ENCODE measurements around the gene SFXN3.

The SFXN3 gene
- total RNA-seq, result 51.7 to 67.3 (median 66.1) reads per million in 3 donors

GRCh38 chr10:101031128-101031795, at the start of gene SFXN3, which contains the start of gene PDZD7:
SFXN3 (plus strand) TSS chr10:101031234; CDS start chr10:101034695, 3,461 bp downstream.
PDZD7 (minus strand) TSS chr10:101031129; CDS start chr10:101030219, 910 bp downstream.
- H3K4me1 ChIP-seq (ENCODE audit: control insufficient read depth, insufficient read depth, low read length, poor library complexity, severe bottlenecking), result peaks cover 18% of the 10 kb centered on the region
- no peaks in the 10 kb centered on the region for H3K27me3 ChIP-seq (replicated peaks; ENCODE audit: control insufficient read depth, insufficient read depth, low read length, poor library complexity, severe bottlenecking)

GRCh38 chr10:100982916-100983830, 47.9 kb upstream of the SFXN3 start:
- Histone ChIP-seq H3K27ac (ENCODE audit: insufficient read depth, low read length, poor library complexity, severe bottlenecking) (no peak overlapping the region), H3K27me3 (replicated peaks; ENCODE audit: control insufficient read depth, insufficient read depth, low read length, poor library complexity, severe bottlenecking) (no peaks in the 10 kb centered on the region), H3K9me3 (ENCODE audit: control insufficient read depth, low read length) (no peaks in the 10 kb centered on the region), H3K4me3 (ENCODE audit: insufficient read depth, low read depth, low read length, poor library complexity, severe bottlenecking) (no peak overlapping the region), H3K4me1 (ENCODE audit: control insufficient read depth, insufficient read depth, low read length, poor library complexity, severe bottlenecking) (peaks cover 15% of the 10 kb centered on the region), H3K36me3 (ENCODE audit: control insufficient read depth, insufficient read depth, low read length) (peaks cover 28% of the 10 kb centered on the region)
- DNase-seq, result no peak

More at GRCh38 chr10:101031128-101031795, at the start of gene SFXN3, which contains the start of gene PDZD7:
- peak; percentile 83 to 92 (median 92) for DNase-seq
- Histone ChIP-seq H3K9me3 (ENCODE audit: control insufficient read depth, low read length) (no peaks in the 10 kb centered on the region), H3K36me3 (ENCODE audit: control insufficient read depth, insufficient read depth, low read length) (peaks cover 18% of the 10 kb centered on the region), H3K4me3 (ENCODE audit: insufficient read depth, low read depth, low read length, poor library complexity, severe bottlenecking) (peak within 1 kb of the TSS; percentile 82), H3K27ac (ENCODE audit: insufficient read depth, low read length, poor library complexity, severe bottlenecking) (peak within 1 kb of the TSS; percentile 92)

- no peak overlapping the region for H3K27ac ChIP-seq (ENCODE audit: insufficient read depth, low read length, poor library complexity, severe bottlenecking)
- no peak for DNase-seq
- H3K4me3 ChIP-seq (ENCODE audit: insufficient read depth, low read depth, low read length, poor library complexity, severe bottlenecking), result no peak overlapping the region
- H3K36me3 ChIP-seq (ENCODE audit: control insufficient read depth, insufficient read depth, low read length), result peaks cover 25% of the 10 kb centered on the region
- H3K27me3 ChIP-seq (replicated peaks; ENCODE audit: control insufficient read depth, insufficient read depth, low read length, poor library complexity, severe bottlenecking), result no peaks in the 10 kb centered on the region
- H3K4me1 ChIP-seq (ENCODE audit: control insufficient read depth, insufficient read depth, low read length, poor library complexity, severe bottlenecking), result peaks cover 17% of the 10 kb centered on the region
- H3K9me3 ChIP-seq (ENCODE audit: control insufficient read depth, low read length), result no peaks in the 10 kb centered on the region
These were observed 47.0 kb upstream of the SFXN3 start for GRCh38 chr10:100983868-100984671.

GRCh38 chr10:100984672-100985177, 46.3 kb upstream of the SFXN3 start:
- peaks cover 17% of the 10 kb centered on the region for H3K4me1 ChIP-seq (ENCODE audit: control insufficient read depth, insufficient read depth, low read length, poor library complexity, severe bottlenecking)
- H3K27ac ChIP-seq (ENCODE audit: insufficient read depth, low read length, poor library complexity, severe bottlenecking), result no peak overlapping the region
- H3K27me3 ChIP-seq (replicated peaks; ENCODE audit: control insufficient read depth, insufficient read depth, low read length, poor library complexity, severe bottlenecking), result no peaks in the 10 kb centered on the region
- H3K36me3 ChIP-seq (ENCODE audit: control insufficient read depth, insufficient read depth, low read length), result peaks cover 24% of the 10 kb centered on the region
- DNase-seq, result no peak
- H3K9me3 ChIP-seq (ENCODE audit: control insufficient read depth, low read length), result no peaks in the 10 kb centered on the region
- no peak overlapping the region for H3K4me3 ChIP-seq (ENCODE audit: insufficient read depth, low read depth, low read length, poor library complexity, severe bottlenecking)

GRCh38 chr10:100985336-100985735, 45.7 kb upstream of the SFXN3 start:
- Histone ChIP-seq H3K36me3 (ENCODE audit: control insufficient read depth, insufficient read depth, low read length) (peaks cover 24% of the 10 kb centered on the region), H3K27me3 (replicated peaks; ENCODE audit: control insufficient read depth, insufficient read depth, low read length, poor library complexity, severe bottlenecking) (no peaks in the 10 kb centered on the region), H3K4me1 (ENCODE audit: control insufficient read depth, insufficient read depth, low read length, poor library complexity, severe bottlenecking) (peaks cover 17% of the 10 kb centered on the region), H3K9me3 (ENCODE audit: control insufficient read depth, low read length) (no peaks in the 10 kb centered on the region), H3K4me3 (ENCODE audit: insufficient read depth, low read depth, low read length, poor library complexity, severe bottlenecking) (no peak overlapping the region), H3K27ac (ENCODE audit: insufficient read depth, low read length, poor library complexity, severe bottlenecking) (no peak overlapping the region)
- DNase-seq, result no peak

- H3K9me3 ChIP-seq (ENCODE audit: control insufficient read depth, low read length), result no peaks in the 10 kb centered on the region
- no peak for DNase-seq
- peaks cover 22% of the 10 kb centered on the region for H3K36me3 ChIP-seq (ENCODE audit: control insufficient read depth, insufficient read depth, low read length)
- peaks cover 17% of the 10 kb centered on the region for H3K4me1 ChIP-seq (ENCODE audit: control insufficient read depth, insufficient read depth, low read length, poor library complexity, severe bottlenecking)
- no peak overlapping the region for H3K27ac ChIP-seq (ENCODE audit: insufficient read depth, low read length, poor library complexity, severe bottlenecking)
- no peaks in the 10 kb centered on the region for H3K27me3 ChIP-seq (replicated peaks; ENCODE audit: control insufficient read depth, insufficient read depth, low read length, poor library complexity, severe bottlenecking)
- peak overlapping the region; percentile 94 for H3K4me3 ChIP-seq (ENCODE audit: insufficient read depth, low read depth, low read length, poor library complexity, severe bottlenecking)
These were observed 44.4 kb upstream of the SFXN3 start for GRCh38 chr10:100986623-100986951.

GRCh38 chr10:100986952-100987684, 43.9 kb upstream of the SFXN3 start, which contains the start of the genes MRPL43 and TWNK:
MRPL43 (minus strand) TSS chr10:100987497; CDS start chr10:100987443, 54 bp downstream.
TWNK (plus strand) TSS chr10:100987543; CDS start chr10:100988211, 668 bp downstream.
- H3K9me3 ChIP-seq (ENCODE audit: control insufficient read depth, low read length), result no peaks in the 10 kb centered on the region
- peak; percentile 57 to 78 (median 75) for DNase-seq
- H3K4me1 ChIP-seq (ENCODE audit: control insufficient read depth, insufficient read depth, low read length, poor library complexity, severe bottlenecking), result peaks cover 17% of the 10 kb centered on the region
- peak within 1 kb of the TSS; percentile 70 for H3K27ac ChIP-seq (ENCODE audit: insufficient read depth, low read length, poor library complexity, severe bottlenecking)
- H3K36me3 ChIP-seq (ENCODE audit: control insufficient read depth, insufficient read depth, low read length), result peaks cover 21% of the 10 kb centered on the region
- no peaks in the 10 kb centered on the region for H3K27me3 ChIP-seq (replicated peaks; ENCODE audit: control insufficient read depth, insufficient read depth, low read length, poor library complexity, severe bottlenecking)
- peak within 1 kb of the TSS; percentile 94 for H3K4me3 ChIP-seq (ENCODE audit: insufficient read depth, low read depth, low read length, poor library complexity, severe bottlenecking)

GRCh38 chr10:100987685-100988049, 43.4 kb upstream of the SFXN3 start:
- H3K4me3 ChIP-seq (ENCODE audit: insufficient read depth, low read depth, low read length, poor library complexity, severe bottlenecking), result peak overlapping the region; percentile 94
- peak overlapping the region; percentile 70 for H3K27ac ChIP-seq (ENCODE audit: insufficient read depth, low read length, poor library complexity, severe bottlenecking)
- peaks cover 17% of the 10 kb centered on the region for H3K4me1 ChIP-seq (ENCODE audit: control insufficient read depth, insufficient read depth, low read length, poor library complexity, severe bottlenecking)
- H3K27me3 ChIP-seq (replicated peaks; ENCODE audit: control insufficient read depth, insufficient read depth, low read length, poor library complexity, severe bottlenecking), result no peaks in the 10 kb centered on the region
- peaks cover 19% of the 10 kb centered on the region for H3K36me3 ChIP-seq (ENCODE audit: control insufficient read depth, insufficient read depth, low read length)
- DNase-seq, result no peak
- H3K9me3 ChIP-seq (ENCODE audit: control insufficient read depth, low read length), result no peaks in the 10 kb centered on the region

GRCh38 chr10:100988166-100988565, 42.9 kb upstream of the SFXN3 start:
- H3K4me1 ChIP-seq (ENCODE audit: control insufficient read depth, insufficient read depth, low read length, poor library complexity, severe bottlenecking), result peaks cover 17% of the 10 kb centered on the region
- no peak for DNase-seq
- peak overlapping the region; percentile 94 for H3K4me3 ChIP-seq (ENCODE audit: insufficient read depth, low read depth, low read length, poor library complexity, severe bottlenecking)
- H3K27me3 ChIP-seq (replicated peaks; ENCODE audit: control insufficient read depth, insufficient read depth, low read length, poor library complexity, severe bottlenecking), result no peaks in the 10 kb centered on the region
- H3K27ac ChIP-seq (ENCODE audit: insufficient read depth, low read length, poor library complexity, severe bottlenecking), result no peak overlapping the region
- peaks cover 18% of the 10 kb centered on the region for H3K36me3 ChIP-seq (ENCODE audit: control insufficient read depth, insufficient read depth, low read length)
- no peaks in the 10 kb centered on the region for H3K9me3 ChIP-seq (ENCODE audit: control insufficient read depth, low read length)
